Mammary epithelial cell (primary cell): Measurements from ENCODE around the gene MPST.

Source experiments
- EZH2 ChIP-seq: IDR thresholded peaks from 2 replicates; pipeline ENCODE4 v1.6.1; 2012; ENCODE audit warnings: low read length, inconsistent platforms, borderline replicate concordance
- TF ChIP-seq, protein P1 (sequence below), 2 donors: IDR thresholded peaks in 1 of 2; conservative IDR thresholded peaks in 1 of 2; 2 replicates each; pipeline ENCODE4 v1.5.1; 2011 to 2012; ENCODE audit warnings: inconsistent platforms in 2 of 2, low read length in 2 of 2, mild to moderate bottlenecking in 2 of 2, control low read depth in 1 of 2, low read depth in 1 of 2; ENCODE audit not compliant: insufficient read depth in 1 of 2; ENCODE audit errors: extremely low read depth in 1 of 2

DNA sequence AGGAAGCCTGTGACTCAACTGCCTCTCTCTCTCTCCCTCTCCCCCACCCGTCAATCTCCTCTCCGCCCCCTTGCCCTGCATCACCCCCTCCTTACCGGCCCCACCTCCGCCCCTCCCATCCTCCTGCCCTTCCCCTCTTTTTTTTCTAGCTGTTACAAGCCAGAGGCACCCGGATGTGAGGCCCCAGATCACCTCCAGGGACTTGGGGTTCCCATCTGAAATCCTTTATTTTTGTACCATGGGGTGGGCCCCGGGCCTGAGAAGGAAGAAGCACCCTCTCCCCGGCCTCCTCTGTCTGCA lies 42.8 kb downstream of the MPST start:
- TF ChIP-seq, protein P1, sequence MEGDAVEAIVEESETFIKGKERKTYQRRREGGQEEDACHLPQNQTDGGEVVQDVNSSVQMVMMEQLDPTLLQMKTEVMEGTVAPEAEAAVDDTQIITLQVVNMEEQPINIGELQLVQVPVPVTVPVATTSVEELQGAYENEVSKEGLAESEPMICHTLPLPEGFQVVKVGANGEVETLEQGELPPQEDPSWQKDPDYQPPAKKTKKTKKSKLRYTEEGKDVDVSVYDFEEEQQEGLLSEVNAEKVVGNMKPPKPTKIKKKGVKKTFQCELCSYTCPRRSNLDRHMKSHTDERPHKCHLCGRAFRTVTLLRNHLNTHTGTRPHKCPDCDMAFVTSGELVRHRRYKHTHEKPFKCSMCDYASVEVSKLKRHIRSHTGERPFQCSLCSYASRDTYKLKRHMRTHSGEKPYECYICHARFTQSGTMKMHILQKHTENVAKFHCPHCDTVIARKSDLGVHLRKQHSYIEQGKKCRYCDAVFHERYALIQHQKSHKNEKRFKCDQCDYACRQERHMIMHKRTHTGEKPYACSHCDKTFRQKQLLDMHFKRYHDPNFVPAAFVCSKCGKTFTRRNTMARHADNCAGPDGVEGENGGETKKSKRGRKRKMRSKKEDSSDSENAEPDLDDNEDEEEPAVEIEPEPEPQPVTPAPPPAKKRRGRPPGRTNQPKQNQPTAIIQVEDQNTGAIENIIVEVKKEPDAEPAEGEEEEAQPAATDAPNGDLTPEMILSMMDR (conservative IDR thresholded peaks at IDR 0.05 in 1 of 2, IDR thresholded peaks at IDR 0.05 in 1 of 2; ENCODE audit: extremely low read depth in 1 of 2, insufficient read depth in 1 of 2, low read depth in 1 of 2, low read length in 2 of 2): no peak
- no peak for TF ChIP-seq EZH2
